Measurements from ENCODE around the gene PRPF18. TPM values are rescaled to one million over a fixed set of nuclear protein-coding genes. Genes with fewer than 3 reads are reported as not detected.

PRPF18 gene
- total RNA-seq, 1 donor from 2014 or later, result 24.8 TPM

GRCh38 chr10:13669182-13669855 is 82.6 kb downstream of the PRPF18 start:
- no peak overlapping the region for H3K27ac Mint-ChIP-seq
- no peak for DNase-seq (ENCODE audit: low spot score)
- H3K9me3 Mint-ChIP-seq, result no peaks in the 10 kb centered on the region
- H3K27me3 Mint-ChIP-seq (ENCODE audit: insufficient read depth), result no peaks in the 10 kb centered on the region
- H3K4me1 Mint-ChIP-seq (ENCODE audit: low read depth), result no peaks in the 10 kb centered on the region
- intact Hi-C loops (cut with micrococcal nuclease), result no loop called here
- no peaks in the 10 kb centered on the region for H3K36me3 Mint-ChIP-seq (ENCODE audit: low read depth)
- no peak overlapping the region for H3K4me3 Mint-ChIP-seq

DNA sequence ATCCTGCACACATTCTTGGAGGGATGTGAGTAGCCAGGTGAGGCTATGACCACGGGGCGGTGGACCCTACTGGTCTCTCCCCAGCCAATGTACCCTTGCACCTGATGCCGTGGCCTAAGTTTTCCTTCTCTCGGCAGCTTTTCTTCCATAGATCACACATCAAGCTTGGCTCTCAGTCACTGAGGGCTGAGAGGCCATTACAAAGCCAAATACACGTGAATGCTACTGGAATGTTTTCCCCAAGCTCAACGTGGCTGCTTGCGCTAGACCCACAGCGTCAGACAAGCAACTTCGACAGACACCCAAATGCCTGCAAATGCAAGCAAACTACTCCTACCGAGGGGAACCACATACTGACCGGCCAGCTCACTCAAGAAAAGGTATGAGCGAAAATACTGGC is 83.1 kb downstream of the PRPF18 start:
- Mint-ChIP-seq H3K27me3 (ENCODE audit: insufficient read depth) (no peaks in the 10 kb centered on the region), H3K36me3 (ENCODE audit: low read depth) (no peaks in the 10 kb centered on the region), H3K9me3 (no peaks in the 10 kb centered on the region), H3K27ac (no peak overlapping the region), H3K4me1 (ENCODE audit: low read depth) (no peaks in the 10 kb centered on the region), H3K4me3 (no peak overlapping the region)
- DNase-seq (ENCODE audit: low spot score), result no peak
- intact Hi-C loops (cut with micrococcal nuclease), result no loop called here

DNA sequence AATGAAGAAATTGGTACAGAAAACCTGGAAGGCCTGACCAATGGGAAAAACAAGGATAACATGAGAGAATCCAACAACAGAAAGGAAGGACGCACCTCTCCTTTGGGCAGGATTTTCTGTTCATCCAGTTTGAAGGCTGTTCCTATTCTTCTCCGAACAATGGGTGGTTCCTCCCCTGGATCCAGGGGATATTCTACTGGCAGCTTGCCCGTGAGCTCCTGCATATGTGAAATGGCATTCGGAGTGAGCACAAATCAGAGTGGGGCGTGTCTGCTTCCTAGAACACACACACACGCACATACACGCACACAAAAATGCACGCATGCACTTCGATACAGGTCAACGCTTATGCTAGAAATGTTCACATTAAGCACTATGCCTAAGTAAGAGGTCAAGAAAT is 83.5 kb downstream of the PRPF18 start:
- Mint-ChIP-seq H3K4me3 (no peak overlapping the region), H3K27ac (no peak overlapping the region), H3K36me3 (ENCODE audit: low read depth) (no peaks in the 10 kb centered on the region), H3K27me3 (ENCODE audit: insufficient read depth) (no peaks in the 10 kb centered on the region), H3K9me3 (no peaks in the 10 kb centered on the region), H3K4me1 (ENCODE audit: low read depth) (no peaks in the 10 kb centered on the region)
- DNase-seq (ENCODE audit: low spot score), result no peak
- intact Hi-C loops (cut with micrococcal nuclease), result no loop called here

DNA sequence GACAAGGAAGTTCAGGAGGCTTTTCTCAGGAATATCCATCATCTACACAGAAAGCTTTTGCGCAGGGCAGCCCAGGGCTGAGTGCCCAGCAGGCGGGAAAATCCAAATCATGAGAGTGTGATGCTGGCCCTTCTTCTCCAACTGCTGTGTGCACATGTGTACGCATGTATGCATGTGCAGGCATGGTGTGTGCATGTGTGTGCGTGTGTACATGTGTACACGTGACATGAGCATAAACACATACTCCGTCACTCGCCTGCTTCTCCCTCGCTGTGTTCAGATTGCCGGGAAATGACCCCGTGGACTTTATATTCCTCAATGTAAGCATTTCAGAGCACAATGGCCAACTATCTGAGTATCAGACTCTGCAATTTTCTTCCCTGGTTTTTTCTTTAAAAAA is 85.1 kb downstream of the PRPF18 start:
- Mint-ChIP-seq H3K27ac (no peak overlapping the region), H3K36me3 (ENCODE audit: low read depth) (no peaks in the 10 kb centered on the region), H3K4me3 (no peak overlapping the region), H3K9me3 (no peaks in the 10 kb centered on the region), H3K27me3 (ENCODE audit: insufficient read depth) (no peaks in the 10 kb centered on the region), H3K4me1 (ENCODE audit: low read depth) (no peaks in the 10 kb centered on the region)
- intact Hi-C loops (cut with micrococcal nuclease), result no loop called here
- DNase-seq (ENCODE audit: low spot score), result no peak

GRCh38 chr10:13672548-13672947 is 85.8 kb downstream of the PRPF18 start:
- Mint-ChIP-seq H3K9me3 (no peaks in the 10 kb centered on the region), H3K27me3 (ENCODE audit: insufficient read depth) (peaks cover 1% of the 10 kb centered on the region), H3K27ac (no peak overlapping the region), H3K36me3 (ENCODE audit: low read depth) (no peaks in the 10 kb centered on the region), H3K4me3 (no peak overlapping the region), H3K4me1 (ENCODE audit: low read depth) (no peaks in the 10 kb centered on the region)
- no peak for DNase-seq (ENCODE audit: low spot score)
- intact Hi-C loops (cut with micrococcal nuclease), result no loop called here

DNA sequence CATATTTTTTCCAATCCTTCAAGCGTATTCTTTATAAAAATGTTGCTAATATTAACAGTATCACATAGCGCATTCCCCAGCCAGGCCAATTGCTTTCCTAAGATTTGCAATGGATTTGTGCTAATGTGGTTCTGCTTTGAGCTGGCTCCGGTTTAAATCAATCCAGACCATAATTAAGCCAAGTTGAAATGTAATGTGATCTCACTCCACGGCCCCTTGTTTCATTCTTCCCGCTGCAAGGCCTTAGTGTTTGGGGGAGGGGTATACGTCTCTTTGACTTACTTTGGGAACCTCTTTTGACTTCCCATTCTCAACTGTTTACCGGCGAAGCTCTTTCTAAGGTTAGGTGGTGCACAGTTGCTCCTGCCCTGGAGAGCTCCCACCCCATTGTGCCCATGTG is 86.4 kb downstream of the PRPF18 start:
- Mint-ChIP-seq H3K36me3 (ENCODE audit: low read depth) (no peaks in the 10 kb centered on the region), H3K9me3 (no peaks in the 10 kb centered on the region), H3K4me1 (ENCODE audit: low read depth) (no peaks in the 10 kb centered on the region), H3K4me3 (no peak overlapping the region), H3K27me3 (ENCODE audit: insufficient read depth) (peaks cover 3% of the 10 kb centered on the region), H3K27ac (no peak overlapping the region)
- intact Hi-C loops (cut with micrococcal nuclease), result no loop called here
- DNase-seq (ENCODE audit: low spot score), result no peak

GRCh38 chr10:13674645-13675588 is 88.2 kb downstream of the PRPF18 start:
- Mint-ChIP-seq H3K4me1 (ENCODE audit: low read depth) (no peaks in the 10 kb centered on the region), H3K36me3 (ENCODE audit: low read depth) (no peaks in the 10 kb centered on the region), H3K9me3 (no peaks in the 10 kb centered on the region), H3K27ac (no peak overlapping the region), H3K27me3 (ENCODE audit: insufficient read depth) (peaks cover 5% of the 10 kb centered on the region), H3K4me3 (no peak overlapping the region)
- DNase-seq (ENCODE audit: low spot score), result no peak
- intact Hi-C loops (cut with micrococcal nuclease), result no loop called here

- Mint-ChIP-seq H3K36me3 (ENCODE audit: low read depth) (no peaks in the 10 kb centered on the region), H3K4me3 (no peak overlapping the region), H3K4me1 (ENCODE audit: low read depth) (no peaks in the 10 kb centered on the region), H3K27me3 (ENCODE audit: insufficient read depth) (peaks cover 7% of the 10 kb centered on the region), H3K27ac (no peak overlapping the region), H3K9me3 (no peaks in the 10 kb centered on the region)
- DNase-seq (ENCODE audit: low spot score), result no peak
- intact Hi-C loops (cut with micrococcal nuclease), result no loop called here
These were observed 91.5 kb downstream of the PRPF18 start for GRCh38 chr10:13678101-13678843.

Other genes starting within 250 kb of the PRPF18 start
- gene SEPHS1, start 238.7 kb upstream of the PRPF18 start, total RNA-seq, result 54.4 and 56.7 TPM in 2 replicates
- gene BEND7, start 58.0 kb upstream of the PRPF18 start, total RNA-seq, result not detected in 2 replicates